NCI-H345 treated with DMSO at 0.1 percent for 48 hours (cell line): ENCODE measurements around the gene TMEM120A.

Experiments
- DNase-seq: peaks from one replicate; lab custom pipeline; 2025; ENCODE audit not compliant: unreplicated experiment; lab: John Stamatoyannopoulos, UW

The TMEM120A gene

DNA sequence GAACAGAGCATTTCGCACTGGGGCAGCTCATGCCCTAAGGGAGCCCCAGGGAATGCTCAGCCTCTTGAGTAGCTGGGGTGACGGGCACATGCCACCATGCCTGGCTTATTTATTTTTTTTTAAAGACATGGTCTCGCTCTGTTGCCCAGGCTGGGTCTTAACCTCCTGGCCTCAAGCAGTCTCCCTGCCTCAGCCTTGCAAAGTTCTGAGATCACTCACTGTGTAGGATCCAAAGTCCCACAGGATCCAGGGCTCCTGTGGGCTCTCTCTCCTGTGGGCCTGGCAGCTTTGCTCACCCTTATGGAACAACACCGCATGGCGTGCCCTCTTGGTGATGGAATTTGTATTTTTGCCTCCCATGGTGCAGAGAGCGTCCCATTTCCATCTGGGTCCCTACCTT, 34.0 kb downstream of the TMEM120A start:
- DNase-seq, result no peak

- DNase-seq, result no peak
Measured at GRCh38 chr7:75958802-75959543, 35.4 kb downstream of the TMEM120A start.

GRCh38 chr7:75957021-75957736, 37.2 kb downstream of the TMEM120A start:
- DNase-seq, result no peak

DNA sequence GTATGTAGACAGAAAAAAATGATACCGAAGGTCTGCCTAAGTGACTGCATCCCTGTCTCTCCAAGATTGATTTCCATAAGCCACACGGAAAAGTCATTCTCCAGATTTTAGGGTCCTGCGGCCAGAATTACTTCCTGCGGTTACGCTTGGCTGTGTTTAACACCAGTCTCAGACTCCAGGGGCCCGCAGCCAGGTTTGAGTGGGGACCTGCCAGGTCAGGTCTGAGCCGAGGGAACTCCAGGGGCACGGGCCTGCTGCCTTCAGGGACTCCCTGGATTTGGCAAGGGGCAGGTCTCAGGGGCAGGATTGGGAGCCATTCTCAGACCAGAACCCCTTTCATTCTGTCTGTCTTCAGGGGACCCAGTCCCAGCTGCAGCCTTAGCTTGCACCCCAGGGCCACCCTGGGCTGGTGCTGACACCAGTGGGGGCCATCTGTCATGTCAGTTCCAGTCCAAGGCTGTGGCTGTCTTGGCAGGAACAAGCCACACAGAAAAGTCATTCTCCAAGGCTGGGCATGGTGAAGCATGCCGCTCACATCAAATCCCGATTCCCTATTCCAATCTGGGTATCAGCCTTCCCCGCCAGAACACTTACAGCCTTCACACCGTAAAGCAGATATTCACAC, 39.0 kb downstream of the TMEM120A start:
- no peak for DNase-seq

- no peak for DNase-seq
Measured at GRCh38 chr7:75953931-75954330, 40.5 kb downstream of the TMEM120A start.

DNA sequence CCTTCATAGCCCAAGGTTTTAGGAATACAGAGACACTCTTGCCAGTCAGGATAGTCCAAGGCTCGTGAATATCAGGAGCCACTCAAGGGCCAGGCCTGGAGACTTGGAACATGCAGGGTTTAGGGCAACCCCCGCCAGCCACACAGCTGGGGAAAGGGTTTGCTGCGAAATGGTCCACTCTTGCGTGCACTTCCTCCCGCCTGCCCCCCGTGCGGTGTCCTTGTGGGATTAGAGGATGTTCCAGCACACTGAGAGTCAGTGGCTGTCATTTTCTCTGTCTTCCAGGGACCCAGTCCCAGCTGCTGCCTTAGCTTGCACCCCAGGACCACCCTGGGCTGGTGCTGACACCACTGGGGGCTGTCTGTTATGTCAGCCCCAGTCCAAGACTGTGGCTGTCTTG, 41.0 kb downstream of the TMEM120A start:
- DNase-seq, result no peak

DNA sequence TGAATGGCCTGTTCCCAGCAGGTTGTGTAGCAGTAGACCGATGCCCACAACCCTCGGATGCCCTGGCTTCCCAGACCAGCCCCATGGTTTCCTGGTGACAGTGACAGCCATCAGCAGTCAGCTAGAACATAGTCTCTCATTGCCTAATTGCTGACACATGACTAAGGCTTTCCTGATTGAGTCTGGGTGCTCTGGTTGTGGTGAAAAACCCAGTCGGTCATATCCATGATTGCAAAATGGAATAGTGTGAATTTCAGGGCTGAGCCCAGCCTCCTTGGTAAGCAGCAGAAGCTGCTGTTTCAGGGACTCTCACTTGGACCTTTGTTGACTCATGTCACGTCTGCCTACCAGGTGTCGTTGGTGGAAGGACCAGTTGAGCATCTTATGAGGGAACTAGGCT, 42.9 kb downstream of the TMEM120A start:
- DNase-seq, result no peak

DNA sequence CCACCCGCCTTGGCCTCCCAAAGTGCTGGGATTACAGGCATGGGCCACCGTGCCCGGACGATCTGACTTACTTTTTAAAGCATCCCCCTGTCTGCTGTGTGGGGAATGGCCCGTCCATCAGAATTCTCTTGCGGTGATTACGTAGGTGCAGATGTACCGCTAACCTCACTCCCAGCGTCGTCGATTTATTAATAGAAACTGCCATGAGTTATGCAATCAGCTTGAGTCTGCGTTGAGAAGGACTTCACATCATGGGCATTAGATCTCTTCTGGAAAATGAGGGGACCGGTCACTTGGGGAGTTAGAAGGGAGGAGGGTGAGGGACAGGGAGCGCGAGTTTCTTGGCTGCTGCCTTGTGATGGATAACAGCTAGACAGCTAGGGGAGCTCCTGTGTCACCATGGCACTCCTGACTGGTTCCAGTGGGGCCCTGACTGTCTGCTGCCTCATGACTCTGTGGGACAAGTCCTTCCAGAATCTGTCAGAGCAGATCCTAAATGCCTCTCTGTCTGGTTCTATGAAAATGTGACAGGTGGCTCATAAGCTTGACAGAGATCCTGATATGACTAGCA, 44.2 kb downstream of the TMEM120A start:
- no peak for DNase-seq

DNA sequence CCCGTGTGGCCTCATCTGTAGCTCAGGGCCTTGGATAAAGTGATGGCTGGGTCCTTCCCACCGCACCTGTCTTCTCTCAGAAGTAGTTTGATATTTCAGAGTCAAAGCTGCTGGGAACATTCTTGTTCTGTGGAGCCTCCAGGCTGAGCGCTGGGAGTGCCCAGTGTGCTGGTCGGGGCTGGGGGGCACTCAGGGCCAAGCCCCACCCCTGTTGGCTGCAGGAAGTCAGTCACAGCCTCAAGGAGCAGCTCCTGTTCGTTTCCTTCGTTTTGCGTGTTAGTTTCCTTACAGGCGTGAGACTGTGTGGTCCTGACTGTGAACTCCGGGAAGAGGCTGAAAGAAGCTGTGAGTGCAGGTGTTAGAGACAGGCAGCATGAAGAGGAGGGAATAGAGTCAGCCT, 46.2 kb downstream of the TMEM120A start:
- DNase-seq, result no peak

DNA sequence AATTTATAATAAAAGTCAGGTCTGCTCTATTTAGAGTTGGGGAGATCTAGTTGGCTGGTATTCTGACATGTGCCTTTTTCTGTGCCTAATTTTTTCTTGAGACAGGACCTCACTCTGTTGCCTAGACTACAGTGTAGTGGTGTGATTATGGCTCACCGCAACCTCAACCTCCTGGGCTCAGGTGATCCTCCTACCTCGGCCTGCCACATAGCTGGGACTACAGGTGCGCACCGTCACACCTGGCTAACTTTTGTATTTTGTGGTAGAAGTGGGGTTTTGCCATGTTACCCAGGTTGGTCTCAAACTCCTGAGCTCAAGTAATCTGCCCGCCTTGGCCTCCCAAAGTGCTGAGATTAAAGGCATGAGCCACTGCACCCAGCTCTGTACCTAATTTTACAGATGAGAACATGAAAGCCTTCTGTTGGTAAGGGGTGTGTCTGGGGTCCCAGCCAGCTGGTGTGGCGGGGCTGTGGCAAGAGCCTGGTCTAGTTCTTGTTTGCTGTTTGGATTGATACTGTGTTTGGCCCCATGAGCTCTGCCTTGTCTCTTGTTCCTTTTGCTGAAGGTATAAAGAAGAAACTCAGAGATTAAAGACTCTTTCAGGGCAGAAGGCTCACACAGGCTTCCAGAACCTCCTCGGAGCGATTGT, 48.1 kb downstream of the TMEM120A start:
- DNase-seq, result no peak

GRCh38 chr7:75945297-75946168, 48.9 kb downstream of the TMEM120A start:
- no peak for DNase-seq

DNA sequence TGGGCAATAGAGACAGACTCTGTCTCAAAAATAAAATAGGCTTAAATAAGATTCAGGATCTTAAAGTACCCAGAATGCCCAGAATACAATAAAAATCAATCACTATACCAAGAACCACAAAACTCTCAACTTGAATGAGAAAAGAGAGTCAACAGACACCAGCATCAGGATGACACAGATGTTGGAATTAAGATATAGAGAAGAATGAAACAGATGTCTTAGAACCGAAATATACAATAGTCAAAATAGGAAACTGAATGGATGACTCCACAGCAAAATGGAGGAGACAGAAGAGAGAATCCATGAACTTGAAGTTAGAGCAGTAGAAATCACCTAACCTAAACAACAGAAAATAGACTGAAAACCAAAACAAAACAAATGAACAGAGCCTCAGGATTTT, 49.9 kb downstream of the TMEM120A start:
- DNase-seq, result no peak

GRCh38 chr7:75943864-75944263, 50.5 kb downstream of the TMEM120A start:
- no peak for DNase-seq

GRCh38 chr7:75938921-75939320, 55.5 kb downstream of the TMEM120A start:
- peak; percentile 60 for DNase-seq

- no peak for DNase-seq
Measured at GRCh38 chr7:75937958-75938786, 56.2 kb downstream of the TMEM120A start.
